HG03469 (cell line): ENCODE results near the gene EZR.
A peak's percentile ranks its signal among the peaks of the same experiment; 100 is the strongest.

Source experiments
- ATAC-seq: cut with Tn5 transposase; IDR thresholded peaks from one replicate; pipeline ENCODE4 v1.9.1; 2021; ENCODE audit warnings: mild to moderate bottlenecking, moderate library complexity, moderate number of reproducible peaks; ENCODE audit not compliant: unreplicated experiment

The EZR gene

DNA sequence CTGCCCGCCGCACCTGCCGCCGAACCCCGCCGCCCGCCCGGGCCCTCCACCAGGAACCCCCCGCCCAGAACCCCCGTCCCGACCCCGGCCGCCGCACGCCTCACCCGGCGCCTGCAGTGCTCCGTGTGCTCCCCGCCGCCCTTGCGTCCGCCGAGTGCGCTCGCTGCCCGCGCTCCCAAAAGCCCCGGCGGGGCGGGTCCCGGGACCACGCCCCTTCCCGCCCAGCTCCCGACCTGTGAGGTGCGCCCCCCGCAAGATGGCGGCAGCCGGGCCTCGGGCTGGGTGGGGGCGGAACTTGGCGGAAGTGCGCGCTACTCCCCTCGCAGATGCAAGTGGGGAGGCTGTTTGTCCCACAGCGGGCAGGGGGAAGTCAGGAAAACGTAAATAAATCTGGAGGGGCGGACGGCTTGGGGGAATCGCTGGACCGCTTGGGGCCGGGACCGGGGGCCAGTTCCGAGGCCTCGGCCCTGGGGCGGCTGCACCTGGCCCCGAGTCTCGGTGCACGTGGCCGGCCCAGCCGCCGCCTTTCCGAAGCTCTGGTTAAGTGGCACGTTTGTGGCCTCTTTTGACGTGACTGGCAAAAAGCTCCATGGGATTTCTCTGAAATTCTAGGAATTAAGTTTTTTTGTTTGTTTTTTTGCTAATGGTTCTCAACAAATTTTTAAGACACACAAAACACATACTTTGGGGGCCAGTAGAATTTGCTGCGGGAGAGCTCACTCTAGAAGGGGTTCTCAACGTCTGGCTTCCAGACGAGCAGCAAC is at the start of gene EZR:
TSS of gene EZR (minus strand) at position 156 of the 764 bp plus-strand sequence. CDS start 1,275 bp downstream, outside the sequence.
- ATAC-seq, result no peak

DNA sequence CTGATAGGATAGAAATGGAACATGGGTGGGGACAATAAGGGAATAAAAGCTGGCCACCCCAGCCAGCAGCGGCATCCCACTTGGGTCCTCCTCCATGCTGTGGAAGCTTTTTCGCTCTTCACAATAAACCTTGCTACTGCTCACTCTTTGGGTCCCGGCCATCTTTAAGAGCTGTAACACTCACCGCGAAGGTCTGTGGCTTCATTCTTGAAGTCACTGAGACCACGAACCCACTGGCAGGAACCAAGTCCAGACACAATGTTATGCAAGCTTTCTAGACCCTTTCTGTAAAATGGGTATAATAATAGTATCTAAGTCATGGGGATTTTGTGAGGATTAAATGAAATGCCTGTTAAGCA is 48.9 kb upstream of the EZR start:
- ATAC-seq, result no peak

DNA sequence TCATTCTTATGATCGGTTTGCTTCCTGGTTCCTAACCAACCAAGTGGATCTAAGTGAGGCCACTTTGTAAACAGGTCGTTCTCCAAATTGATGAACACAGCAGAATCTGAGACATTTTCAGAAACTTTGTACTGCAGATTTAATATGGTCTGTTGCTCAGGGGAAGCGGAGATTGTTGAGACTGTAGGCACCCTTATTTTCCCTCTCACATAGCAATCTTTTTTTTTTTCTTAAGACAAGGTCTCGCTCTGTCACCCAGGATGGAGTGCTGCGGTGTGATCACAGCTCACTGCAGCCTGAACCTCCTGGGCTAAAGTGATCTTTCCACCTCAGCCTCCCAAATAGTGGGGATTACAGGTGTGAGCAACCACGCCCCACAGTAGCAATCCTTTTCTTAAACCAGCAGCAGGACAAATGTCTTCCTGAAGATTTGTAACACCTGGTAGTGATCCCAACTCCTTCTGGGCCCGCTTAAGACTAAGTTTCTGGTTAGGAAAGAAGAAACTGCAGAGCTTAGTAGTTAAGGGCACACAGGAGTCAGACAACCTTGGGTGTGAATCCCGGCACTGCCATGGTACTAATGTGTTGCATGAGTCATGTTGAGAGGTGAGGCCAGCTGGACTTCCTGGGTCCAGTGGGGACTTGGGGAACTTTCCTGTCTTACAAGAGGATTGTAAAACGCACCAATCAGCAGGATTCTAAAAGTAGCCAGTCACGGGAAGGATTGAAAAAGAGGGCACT is 48.4 kb upstream of the EZR start:
- ATAC-seq, result no peak

DNA sequence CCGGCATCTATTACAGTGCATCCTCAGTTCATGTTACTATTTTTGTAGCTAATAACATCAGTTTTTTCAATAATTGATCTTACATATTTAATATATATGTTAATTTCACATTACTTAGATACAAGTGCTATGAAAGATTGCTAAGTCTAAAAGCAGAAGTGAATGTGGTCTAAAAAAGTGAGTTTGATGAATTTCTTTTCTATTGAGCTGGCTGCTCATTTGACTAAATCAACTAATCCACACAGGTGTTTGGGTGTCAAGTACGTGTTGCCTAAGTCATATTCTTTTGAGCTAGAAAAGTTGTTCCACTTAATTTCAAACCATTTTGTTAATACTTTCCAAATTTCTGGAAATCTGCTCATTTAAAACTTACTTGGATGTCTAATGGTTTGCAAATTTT is 46.6 kb upstream of the EZR start:
- ATAC-seq, result no peak

DNA sequence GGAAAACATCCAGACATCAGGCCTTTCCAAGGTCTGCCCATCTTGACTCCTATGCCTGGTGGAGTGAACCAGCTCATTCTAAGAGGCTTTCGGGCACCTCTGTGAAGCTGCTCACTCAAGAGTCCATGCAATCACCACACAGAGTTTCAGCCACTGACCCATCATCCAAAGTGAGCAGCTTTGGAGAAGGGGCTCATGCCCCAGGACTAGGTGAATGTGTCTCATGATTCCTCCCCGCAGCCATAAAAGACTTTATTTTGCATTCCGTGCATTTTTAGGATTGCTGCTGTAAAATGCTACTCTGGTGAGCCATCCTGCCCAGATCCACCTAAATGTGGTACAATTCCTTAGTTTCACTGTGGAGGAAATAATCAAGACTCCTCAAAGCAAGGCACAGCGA is 44.5 kb upstream of the EZR start:
- ATAC-seq, result no peak

DNA sequence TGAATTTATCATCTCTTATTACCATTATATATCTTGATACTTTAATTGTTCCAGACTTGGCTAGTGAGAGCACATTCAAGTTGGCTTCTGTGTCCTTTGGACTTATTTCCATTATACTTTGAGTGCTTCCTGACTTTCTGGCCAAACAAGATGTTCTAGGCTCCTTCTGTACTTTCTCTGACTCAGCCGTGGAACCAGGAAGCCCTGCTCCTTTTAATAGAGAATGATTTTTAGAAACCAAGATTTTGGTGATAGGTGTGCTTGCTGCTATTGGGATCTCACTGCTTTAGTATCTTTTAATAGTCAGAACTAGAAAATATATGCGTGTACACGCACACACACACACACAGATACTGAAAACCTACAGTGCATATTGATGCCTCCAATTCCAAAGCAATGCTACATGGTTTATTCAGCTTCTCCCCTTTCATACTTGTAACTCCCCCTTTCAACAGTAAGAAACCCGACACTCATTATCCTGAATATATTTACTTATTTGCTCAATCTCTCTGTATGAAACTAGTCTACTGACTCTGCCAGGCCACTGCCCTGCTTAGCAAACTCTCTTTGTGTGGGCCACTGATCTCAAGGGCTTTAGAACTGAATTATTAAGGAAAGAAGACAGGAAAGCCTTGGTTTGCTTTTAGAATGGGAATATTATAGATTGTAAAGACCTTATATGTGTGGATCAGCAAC is 42.7 kb upstream of the EZR start:
- no peak for ATAC-seq

DNA sequence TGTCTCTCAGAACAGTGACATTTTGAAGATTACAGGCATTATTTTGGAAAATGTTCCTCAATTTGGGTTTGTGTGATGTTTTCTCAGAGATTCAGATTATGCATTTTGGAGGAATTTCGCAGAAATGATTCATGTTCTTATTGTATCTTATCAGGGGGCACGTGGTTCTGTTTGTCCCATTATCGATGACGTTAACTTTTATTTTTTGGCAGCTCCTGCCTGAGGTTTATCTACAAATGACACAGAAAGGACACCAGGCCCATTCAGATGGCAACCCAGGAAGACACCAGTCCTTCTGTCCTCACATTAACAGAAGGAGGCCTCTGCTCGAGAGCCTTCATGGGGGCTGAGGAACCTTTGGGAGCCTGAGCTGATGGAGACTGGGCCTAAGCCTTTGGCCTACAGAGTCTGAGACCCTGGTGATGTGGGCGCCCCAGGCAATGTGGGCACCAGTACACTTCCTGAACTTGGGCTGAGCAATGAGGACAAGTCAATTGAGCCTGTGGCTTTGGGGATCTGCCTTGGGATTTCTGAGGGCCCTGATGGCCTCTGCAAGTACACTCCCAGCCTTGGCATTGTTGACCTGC is 41.2 kb upstream of the EZR start:
- ATAC-seq, result no peak

DNA sequence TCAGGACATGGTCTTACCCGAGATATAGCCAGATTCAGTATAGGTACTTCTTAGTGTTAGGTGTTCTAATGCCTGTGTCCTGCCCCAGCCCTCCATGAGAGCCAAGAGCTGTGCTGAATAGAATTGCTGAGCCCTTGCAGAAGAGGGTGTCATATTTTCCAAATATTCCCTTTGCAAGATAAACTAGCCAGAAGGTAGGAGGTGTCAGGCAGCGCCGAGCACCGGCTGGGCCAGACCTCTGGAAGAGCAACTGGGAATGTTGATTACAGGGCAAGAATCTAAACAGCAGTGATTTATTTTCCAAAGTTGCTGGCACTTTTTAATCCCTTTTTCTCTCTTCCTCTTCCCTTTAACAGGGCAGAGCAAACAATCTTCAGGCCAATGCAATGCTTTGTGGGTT is 37.1 kb upstream of the EZR start:
- ATAC-seq, result no peak

DNA sequence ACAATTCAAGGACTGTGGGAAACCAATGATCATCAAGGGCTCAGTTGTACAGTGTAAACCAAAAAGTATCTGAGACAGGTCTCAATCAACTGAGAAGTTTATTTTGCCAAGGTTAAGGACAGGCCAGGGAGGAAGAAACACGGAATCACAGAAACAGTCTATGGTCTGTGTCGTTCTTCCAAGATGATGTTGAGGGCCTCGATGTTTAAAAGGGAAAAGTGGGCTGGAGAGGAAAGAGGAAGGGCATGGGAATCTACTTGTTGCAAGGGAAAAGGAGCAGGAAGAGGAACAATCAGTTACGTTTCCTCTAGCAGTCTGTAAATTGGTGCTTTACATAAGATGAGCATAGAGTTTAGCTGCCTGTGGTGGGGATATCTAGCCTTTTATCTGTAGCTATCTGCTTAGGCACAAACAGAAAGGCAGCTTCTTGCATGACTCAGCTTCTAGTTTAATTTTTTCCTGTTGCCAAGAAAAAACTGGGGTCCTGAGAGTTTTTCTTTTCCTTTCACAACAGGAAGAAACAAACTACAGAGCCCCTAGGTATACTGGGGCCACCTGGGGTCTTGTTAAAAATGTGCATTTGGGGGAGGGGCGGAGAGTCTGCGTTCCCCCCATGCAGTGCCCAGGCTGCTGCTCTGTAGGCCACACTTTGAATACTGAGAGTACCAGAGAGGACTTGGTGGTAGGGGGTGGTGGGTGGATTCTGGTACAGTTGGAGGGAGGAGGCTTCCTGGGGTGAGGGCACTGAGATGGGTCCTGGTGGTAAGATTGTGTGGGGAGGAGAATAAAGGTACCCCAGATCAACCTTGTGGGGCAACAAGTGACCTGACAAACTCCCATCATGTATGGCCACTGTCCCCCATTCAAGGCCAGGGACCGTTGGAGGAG is 35.3 kb upstream of the EZR start:
- ATAC-seq, result no peak

DNA sequence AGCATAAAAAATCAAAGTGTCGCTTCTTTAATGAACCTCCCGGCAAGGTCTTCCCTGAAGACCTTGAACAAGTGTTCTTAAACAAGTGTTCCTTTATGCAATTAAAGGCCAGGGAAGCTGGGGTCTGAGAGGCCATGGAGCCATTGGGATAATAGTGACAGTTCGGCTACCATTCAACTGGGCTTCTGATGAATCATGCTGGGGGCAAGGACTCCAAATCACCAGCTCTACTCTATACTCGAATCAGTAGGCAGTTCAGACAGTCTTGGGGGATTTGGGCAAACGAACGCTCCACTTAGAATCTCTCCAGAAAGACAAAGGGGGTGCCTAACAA is 34.7 kb upstream of the EZR start:
- ATAC-seq, result no peak

DNA sequence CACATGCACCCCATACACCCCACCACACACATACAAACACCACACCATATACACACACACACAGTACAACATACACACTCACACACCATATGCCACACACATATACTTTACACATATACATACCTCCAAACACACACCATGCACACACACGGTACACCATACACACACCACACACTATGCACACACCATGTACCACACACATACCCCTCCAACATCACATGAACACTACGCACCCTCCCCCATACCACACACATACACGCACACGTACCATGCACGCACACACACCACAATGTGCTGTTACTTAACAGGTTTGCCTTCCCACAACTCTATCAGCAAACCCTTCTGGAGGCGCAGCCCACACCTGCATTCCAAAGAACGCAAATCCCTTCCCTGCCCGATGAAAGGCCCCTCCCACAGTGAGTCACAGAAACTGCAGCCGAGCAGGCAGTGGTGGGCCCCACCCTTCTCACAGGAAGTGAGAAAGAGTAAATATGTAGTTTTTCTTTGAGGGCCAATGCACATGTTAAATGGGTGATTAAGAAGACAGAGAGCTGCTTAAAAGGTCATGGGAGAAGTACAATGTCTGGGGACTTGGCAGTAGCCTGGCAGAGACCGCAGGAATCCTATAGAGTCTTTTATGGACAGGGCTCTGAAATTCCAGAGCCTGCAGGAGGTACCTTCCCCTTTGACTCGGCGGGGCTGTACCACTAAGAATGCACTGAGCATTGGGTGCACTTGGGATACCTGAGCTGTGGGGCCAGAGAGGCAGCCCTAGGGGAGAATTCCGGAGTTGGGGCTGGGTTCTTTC is 34.1 kb upstream of the EZR start:
- peak; percentile 62 for ATAC-seq

DNA sequence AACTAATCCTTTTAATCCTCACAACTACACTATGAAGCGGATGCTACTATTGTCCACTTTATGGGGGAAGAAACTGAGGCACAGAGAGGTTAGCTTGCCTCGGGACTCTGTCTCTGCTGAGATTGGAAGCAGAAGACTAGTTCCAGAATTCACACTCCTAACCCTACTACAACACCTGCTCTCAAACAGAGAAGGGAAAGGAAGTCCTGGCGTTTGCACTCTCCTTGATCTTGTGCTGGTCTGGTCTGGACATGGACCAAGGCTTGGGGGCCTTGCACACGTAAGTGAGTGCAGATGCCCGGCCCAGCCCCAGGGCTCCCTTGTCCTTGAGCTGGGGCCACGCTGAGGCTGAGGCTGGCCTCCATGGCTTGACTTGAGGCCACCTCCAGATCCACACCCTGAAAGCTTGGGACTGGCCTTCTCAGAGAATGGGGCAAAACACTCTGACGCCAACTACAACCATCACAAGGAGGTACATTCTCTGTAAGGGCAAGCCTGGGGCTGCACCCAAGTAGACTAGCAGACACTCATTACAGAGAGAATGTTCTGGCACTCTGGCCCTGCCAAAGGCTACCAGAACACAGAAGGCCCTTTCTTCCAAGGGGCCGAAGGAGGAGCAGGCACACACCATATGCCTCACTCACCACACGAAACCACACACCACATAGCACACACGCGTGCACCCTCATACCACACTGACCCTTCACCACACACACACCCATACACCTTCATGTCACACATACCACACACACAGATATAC is 33.3 kb upstream of the EZR start:
- ATAC-seq, result no peak

DNA sequence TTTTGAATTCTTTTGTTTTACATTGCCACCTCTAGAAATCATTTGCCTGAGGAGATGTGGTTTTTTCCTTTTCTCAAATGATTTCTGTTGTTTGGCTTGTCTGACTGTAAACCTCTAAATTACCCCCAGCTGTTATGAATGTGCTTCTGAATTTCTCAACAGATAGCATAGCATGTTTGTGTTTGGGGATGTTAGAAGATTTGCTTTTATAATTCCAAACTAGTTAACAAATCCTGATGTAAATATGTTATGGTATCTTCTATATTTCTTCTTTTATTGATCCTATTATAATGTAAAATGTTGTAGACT is 31.6 kb upstream of the EZR start:
- no peak for ATAC-seq

DNA sequence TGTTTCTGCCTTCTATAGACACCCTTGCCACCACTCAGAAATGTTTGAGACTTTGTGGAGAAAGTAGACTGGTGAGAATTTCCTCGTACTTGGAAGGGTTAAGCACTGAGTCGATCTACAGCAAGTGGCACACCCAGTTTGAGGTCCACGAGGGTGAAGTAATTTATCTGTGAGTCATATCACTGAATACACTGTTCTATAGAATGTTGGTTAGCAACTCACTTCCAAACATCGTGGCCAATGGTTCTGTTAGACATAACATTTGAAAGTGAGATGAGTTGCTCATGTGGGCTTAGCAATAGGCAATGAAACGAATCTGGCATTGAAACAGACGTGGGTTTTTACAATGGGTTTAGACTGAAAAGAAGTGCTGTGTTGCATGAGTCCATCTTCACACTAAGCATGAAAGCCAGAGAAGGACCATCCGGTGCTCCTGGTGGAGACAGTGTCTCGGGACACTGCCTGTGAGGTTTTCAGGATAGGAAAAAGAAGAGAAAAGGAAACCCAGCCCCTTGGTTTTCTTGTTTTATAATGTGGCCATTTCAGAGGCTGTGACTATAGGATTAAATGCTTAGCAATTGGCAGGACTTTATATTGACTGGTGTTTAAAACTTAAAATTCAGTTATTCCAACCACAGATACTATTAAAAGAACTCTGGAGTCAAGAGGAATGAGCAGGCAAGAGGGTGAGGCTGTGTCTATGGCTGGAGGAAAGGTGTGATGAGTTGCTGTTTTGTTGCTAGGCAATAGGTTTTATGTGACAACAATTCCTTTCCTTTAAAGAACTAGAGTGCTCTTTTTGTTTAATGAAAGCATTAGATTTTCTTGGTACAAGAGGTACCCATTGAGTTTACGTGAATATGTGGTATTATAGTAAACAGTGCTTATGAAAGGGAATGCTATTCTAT is 31.0 kb upstream of the EZR start:
- no peak for ATAC-seq

DNA sequence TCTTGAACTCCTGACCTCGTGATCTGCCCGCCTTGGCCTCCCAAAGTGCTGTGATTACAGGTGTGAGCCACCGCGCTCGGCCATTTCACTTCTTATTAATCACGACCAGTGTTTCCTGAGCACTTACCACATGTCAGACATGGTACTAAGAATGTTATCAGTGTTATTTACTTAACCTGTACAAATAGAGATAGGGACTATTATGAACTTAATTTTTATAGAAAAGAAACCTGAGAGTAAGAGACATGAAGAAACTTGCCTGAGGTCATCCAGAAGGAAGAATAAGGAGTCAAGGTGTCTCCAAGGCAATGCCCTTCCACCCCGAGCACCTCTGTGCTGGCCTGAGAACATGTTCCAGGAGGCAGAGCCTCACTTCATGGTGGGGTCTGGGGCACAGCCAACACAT is 29.3 kb upstream of the EZR start:
- no peak for ATAC-seq

DNA sequence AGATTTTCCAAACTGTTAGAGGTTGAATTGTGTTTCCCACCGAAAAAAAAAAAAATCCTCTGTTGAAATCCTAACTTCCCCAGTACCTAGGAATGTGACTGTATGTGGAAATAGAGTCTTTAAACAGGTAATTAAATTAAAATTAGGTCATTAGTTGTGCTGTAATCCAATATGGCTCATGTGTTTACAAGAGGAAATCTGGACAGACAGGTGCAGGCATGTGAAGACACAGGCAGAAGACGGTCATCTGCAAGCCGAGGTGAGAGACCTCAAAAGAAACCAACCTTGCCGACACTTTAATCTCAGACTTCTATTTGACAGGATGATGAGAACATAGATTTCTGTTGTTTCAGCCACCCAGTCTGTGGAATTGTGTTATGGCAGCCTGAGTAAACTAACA is 28.6 kb upstream of the EZR start:
- ATAC-seq, result no peak

DNA sequence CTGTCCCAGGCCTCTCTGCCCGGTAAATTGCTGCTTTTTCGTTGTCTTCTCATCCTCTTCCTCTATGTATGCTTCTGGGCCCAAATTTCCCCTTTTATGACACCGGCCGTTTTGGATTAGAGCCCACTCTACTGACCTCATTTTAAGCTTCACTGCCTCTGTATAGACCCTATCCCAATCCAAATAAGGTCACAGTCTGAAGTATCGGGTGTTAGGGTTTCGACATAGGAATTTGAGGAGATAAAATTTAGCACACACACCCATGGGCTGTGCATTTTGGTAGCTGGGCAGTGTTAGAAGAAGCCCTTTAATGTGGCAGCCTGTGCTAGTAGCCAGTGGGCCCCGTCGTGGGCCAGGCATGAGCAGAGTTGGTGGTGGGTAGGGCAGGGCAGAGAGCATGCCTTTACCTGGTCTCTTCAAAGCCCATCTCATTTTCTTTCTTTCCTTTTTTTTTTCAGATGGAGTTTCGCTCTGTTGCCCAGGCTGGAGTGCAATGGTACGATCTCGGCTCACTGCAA is 27.9 kb upstream of the EZR start:
- ATAC-seq, result no peak
